ENCODE data around the gene PLA2G10.
"Not testable (repeated sequence)": the region's sequence is repeated elsewhere in the genome, so short reads cannot be mapped to it uniquely, and the experiment has no call there.

DNA sequence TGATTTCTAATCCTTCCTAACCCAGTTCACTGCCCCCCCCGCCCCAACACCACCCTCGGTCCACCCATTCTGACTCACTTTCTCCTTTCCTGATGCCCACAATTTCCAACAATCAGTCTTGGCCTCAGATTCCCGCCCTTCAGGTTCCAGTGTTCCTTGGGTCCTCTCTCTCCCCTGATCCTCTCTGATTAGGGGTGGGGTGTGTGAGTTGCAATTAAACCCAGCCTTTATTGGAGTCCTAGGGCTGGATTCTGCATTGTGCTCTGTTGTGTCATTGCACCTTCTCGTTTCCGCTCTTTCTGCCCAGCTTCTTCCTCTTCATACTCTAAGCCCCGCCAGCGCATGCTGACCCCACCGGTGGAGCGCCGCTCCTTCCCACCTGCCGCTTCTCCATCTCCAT is 47.7 kb upstream of the PLA2G10 start:
- TF ChIP-seq, protein P1, sequence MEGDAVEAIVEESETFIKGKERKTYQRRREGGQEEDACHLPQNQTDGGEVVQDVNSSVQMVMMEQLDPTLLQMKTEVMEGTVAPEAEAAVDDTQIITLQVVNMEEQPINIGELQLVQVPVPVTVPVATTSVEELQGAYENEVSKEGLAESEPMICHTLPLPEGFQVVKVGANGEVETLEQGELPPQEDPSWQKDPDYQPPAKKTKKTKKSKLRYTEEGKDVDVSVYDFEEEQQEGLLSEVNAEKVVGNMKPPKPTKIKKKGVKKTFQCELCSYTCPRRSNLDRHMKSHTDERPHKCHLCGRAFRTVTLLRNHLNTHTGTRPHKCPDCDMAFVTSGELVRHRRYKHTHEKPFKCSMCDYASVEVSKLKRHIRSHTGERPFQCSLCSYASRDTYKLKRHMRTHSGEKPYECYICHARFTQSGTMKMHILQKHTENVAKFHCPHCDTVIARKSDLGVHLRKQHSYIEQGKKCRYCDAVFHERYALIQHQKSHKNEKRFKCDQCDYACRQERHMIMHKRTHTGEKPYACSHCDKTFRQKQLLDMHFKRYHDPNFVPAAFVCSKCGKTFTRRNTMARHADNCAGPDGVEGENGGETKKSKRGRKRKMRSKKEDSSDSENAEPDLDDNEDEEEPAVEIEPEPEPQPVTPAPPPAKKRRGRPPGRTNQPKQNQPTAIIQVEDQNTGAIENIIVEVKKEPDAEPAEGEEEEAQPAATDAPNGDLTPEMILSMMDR (IDR thresholded peaks at IDR 0.05), result not testable (repeated sequence)
- not testable (repeated sequence) for TF ChIP-seq PRRX2 (CRISPR knock-in tag; IDR thresholded peaks at IDR 0.05)
